Daoy (cell line): ENCODE data around the gene SCN4A. TPM values are rescaled to one million over a fixed set of nuclear protein-coding genes. Genes with fewer than 3 reads are reported as not detected.
"Not testable (repeated sequence)": the region's sequence is repeated elsewhere in the genome, so short reads cannot be mapped to it uniquely, and the experiment has no call there.

Source experiments
- DNase-seq: peaks from one replicate; pipeline ENCODE4 v3.0.0-alpha.2; 2015; ENCODE audit warnings: low read depth
- total RNA-seq: library from RNA; depleted of rRNA; stranded (reverse); fragments of >200 nt; shearing (Covaris generic); gene quantifications from 2 replicates; pipeline ENCODE4 v1.2.3, GENCODE V29; 2014; rRNA removed

The SCN4A gene
- 0.06 TPM in 1 of 2 replicates, not detected in the other for total RNA-seq

- DNase-seq, result no peak
These were observed at the start of gene SCN4A for GRCh38 chr17:63972796-63973195. SCN4A (minus strand) TSS chr17:63972918; CDS start chr17:63972841, 77 bp downstream.

DNA sequence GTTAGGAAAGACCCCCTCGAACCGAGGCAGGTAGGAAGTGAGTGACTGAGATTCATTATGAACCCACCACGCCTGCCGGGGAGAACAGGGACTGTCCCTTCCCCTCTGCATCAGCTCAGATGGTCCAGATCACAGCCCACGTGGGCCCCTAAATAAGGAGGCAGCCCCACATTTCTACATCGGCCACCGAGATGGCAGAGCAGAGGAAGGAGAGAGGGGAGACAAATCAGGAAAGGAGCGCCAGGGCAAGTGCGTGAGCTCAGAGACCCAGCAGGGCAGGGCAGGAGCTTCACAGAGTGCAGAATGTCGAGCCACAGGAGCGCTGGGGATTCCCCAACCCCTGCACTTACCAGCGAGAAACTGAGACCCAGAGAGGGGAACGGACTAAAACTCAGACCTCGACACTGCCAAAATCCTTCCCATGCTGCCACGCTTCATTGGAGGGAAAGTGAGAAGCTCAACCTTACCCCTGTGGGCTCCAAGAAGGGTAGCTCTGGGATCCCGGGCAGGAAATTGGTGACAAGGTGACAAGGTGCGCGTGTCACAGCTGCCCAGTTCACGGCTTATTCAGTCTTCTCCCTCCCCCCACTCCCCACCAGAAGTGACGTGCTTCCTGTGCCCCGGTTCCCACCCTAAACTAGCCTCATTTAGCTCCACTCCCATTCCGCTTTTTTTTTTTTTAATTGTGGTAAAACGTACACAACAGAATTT is 47.5 kb upstream of the SCN4A start, which contains the start of gene ICAM2:
Gene ICAM2 (minus strand): TSS at position 578 of the 711 bp plus-strand sequence. CDS start 13,942 bp downstream, outside the sequence.
- no peak for DNase-seq

- not testable (repeated sequence) for DNase-seq
These were observed 46.8 kb upstream of the SCN4A start for GRCh38 chr17:64019551-64019961.

GRCh38 chr17:64017381-64017980 is 44.8 kb upstream of the SCN4A start:
- no peak for DNase-seq

GRCh38 chr17:64016974-64017373 is 44.3 kb upstream of the SCN4A start:
- no peak for DNase-seq

- DNase-seq, result no peak
These were observed 43.6 kb upstream of the SCN4A start for GRCh38 chr17:64016231-64016784.

GRCh38 chr17:64015447-64015846 is 42.7 kb upstream of the SCN4A start:
- no peak for DNase-seq

DNA sequence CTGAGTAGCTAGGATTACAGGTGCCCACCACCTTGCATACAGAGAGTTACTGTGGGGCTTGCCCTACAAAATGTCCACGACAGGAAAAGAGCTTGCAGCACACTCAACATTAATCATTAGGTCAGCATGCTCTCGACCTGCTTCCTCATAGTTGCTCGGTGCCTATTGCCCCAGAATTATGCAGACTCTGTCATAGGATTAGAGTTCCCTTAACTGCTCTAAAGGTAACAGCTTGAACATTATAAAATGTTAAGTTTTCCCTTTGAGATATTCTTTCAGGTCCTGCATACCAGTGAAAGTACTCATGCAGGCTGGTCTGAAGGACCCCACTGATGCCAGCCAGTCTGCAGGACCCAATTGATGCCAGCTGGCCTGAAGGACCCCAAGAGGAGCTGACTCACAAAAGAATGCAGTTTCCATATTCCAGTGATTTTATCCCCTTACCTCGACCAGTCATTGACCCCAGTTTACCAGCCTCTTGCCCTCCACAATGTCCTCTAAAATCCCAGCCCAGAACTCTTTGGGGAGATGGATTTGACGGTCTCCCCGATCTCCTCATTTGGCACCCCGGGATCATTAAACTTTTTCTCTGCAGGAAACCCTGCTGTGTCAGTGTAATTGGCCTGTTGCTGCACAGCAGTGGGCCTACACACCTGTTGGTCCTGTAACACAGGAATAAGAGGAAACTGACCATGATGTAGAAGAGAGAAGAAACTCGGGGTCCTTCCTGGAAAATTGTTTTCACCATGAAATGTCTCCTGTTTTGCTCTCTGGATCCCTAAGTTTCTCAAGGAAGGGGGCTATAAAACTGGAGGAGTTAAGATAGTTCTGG is 37.1 kb upstream of the SCN4A start:
- DNase-seq, result no peak

- DNase-seq, result no peak
These were observed 36.1 kb upstream of the SCN4A start for GRCh38 chr17:64008830-64009229.

DNA sequence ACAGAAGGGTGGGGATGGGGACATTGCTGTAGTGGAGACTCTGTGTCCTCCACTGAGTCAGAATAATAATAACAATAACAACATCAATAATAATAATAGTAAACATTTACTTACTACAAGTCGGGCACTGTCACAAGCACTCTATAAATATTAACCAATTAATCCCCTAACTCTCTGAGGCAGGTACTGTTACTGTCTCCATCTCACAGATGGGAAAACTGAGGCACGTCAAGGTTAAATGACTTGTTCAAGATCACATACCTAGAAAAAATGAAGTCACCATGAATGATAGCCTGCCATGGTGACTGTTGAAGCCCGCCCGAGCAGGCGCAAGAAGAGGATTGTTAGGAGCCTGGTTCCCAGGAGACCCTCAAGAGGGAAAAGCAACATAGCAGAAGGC is 35.6 kb upstream of the SCN4A start:
- no peak for DNase-seq

GRCh38 chr17:64007838-64008282 is 35.1 kb upstream of the SCN4A start:
- no peak for DNase-seq

- not testable (repeated sequence) for DNase-seq
These were observed 34.5 kb upstream of the SCN4A start for GRCh38 chr17:64007089-64007837.

- no peak for DNase-seq
These were observed 33.8 kb upstream of the SCN4A start for GRCh38 chr17:64006361-64007088.

DNA sequence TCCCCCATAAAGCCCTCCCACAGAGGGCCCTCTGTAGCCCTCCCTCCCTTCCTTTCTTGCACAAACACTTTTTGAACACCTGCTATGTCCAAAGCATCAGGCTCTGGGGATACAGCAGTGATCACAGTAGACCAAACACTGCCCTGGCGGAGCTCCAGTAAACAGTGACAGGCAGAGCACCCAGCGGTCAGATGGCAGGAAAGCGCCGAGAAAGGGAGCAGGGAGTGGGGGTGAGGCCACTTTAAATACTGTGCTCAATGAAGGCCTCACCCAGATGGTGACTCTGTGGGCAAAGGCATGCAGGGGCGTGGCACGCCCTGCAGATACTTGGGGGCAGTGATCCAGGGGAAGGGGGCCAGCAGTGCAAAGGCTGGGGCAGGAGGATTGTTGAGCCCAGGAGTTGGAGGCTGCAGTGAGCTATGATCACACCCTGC is 33.0 kb upstream of the SCN4A start:
- no peak for DNase-seq

- DNase-seq, result no peak
These were observed 32.4 kb upstream of the SCN4A start for GRCh38 chr17:64004903-64005733.

GRCh38 chr17:64004218-64004770 is 31.6 kb upstream of the SCN4A start:
- DNase-seq, result no peak

GRCh38 chr17:64003526-64004121 is 30.9 kb upstream of the SCN4A start:
- DNase-seq, result no peak

DNA sequence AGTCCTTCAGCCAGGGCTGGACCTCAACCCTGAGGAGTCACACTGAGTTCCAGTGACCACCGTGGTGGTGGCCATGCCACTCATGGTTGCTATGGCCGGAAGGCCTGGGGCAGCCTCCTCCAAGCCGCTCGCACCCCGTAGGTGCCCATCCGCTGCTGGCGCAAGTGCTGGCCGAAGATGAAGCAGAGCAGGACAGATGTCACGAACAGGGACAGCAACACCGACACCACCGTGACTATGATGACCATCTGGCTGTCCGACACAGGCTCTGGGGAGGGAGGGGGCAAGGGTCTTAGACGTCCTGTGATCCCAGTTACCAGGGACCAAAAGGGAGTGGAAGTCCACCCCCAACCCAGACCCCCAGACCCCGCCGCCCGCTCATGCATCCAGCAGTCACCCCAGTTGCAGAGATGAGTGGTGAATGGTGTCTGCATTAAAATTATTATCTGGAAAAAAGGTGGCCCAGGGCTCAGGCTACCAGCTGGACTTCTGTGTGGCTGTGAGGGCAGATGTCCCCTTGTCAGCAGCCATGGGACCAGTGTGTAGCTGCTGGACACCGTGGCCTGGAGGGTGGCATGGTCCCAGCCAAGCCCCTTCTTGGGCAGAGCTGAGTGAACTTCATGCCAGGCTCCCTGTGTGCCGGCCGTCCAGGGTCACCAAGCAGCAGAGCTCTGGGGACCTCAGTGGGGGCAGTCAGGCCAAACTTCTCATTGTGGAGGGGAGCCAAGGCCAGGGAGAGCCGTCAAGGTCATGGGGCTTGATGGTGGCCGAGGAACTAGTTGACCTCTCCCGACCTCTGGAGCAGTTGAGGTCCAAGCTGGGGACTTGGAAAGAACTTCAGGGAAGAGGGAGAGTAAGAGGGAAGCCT is 30.2 kb upstream of the SCN4A start:
- no peak for DNase-seq
